Esophagus muscularis mucosa (tissue), 4 donors: Measurements from ENCODE around the gene SYNDIG1. TPM values are rescaled to one million over a fixed set of nuclear protein-coding genes. Genes with fewer than 3 reads are reported as not detected.

Experiments used
- DNase-seq: peaks from one replicate; pipeline ENCODE4 v3.0.0-alpha.2; 2017; ENCODE audit errors: extremely low spot score
- H3K27ac ChIP-seq, 4 donors: fragments of 200-600 bp; sonication (generic); replicated peaks in 1 of 4; 1 replicate in 3 of 4; 2 replicates in 1 of 4; pipeline ENCODE4 v1.5.1; 2016 to 2019; ENCODE audit warnings: mild to moderate bottlenecking in 1 of 4
- H3K27me3 ChIP-seq, 4 donors: fragments of 200-600 bp; sonication (generic); one replicate each; pipeline versions ENCODE4 v1.5.1 to v1.6.0; 2016 to 2019
- H3K36me3 ChIP-seq, 4 donors: fragments of 200-600 bp; sonication (generic); one replicate each; pipeline ENCODE4 v1.5.1; 2016 to 2019
- H3K4me1 ChIP-seq, 4 donors: fragments of 200-600 bp; sonication (generic); one replicate each; pipeline ENCODE4 v1.5.1; 2016 to 2019
- H3K4me3 ChIP-seq, 4 donors: fragments of 200-600 bp; sonication (generic); 1 replicate in 2 of 4; 2 replicates in 2 of 4; pipeline ENCODE4 v1.5.1; 2016 to 2019; ENCODE audit warnings: mild to moderate bottlenecking in 4 of 4, moderate library complexity in 1 of 4
- H3K9me3 ChIP-seq, 4 donors: fragments of 200-600 bp; sonication (generic); 1 replicate in 3 of 4; 2 replicates in 1 of 4; pipeline ENCODE4 v1.5.1; 2016 to 2019
- EP300 ChIP-seq: sonication (generic); formaldehyde crosslinking; IDR thresholded peaks from one replicate; pipeline ENCODE4 v1.6.1; 2017; ENCODE audit warnings: antibody characterized with exemption
- POLR2A ChIP-seq: fragments of 450-650 bp; IDR thresholded peaks from one replicate; pipeline ENCODE4 v1.6.1; 2017; ENCODE audit warnings: antibody characterized with exemption, moderate library complexity, mild to moderate bottlenecking, low read depth
- POLR2AphosphoS5 ChIP-seq, 2 donors: sonication (generic); formaldehyde crosslinking; IDR thresholded peaks; one replicate each; pipeline ENCODE4 v1.6.1; 2017; ENCODE audit warnings: antibody characterized with exemption in 2 of 2
- WGBS: methylation state at CpG from one replicate; pipeline ENCODE4 v1.1.5; 2018; 5-methylcytosine and 5-hydroxymethylcytosine counted together
- intact Hi-C: fragments of 100-400 bp; cut with DNase I; formaldehyde crosslinking; loops from one replicate; pipeline ENCODE4 v1.15.1; 2023
- total RNA-seq, 4 donors: library from RNA; depleted of rRNA; stranded (reverse); fragments of >200 nt; gene quantifications; one replicate each; pipeline versions ENCODE4 v1.1.0 to v1.2.1, GENCODE V29; 2016
- TF ChIP-seq, protein P1 (sequence below), 3 experiments: fragments of 200-600 bp in 2 of 3; fragments of 450-650 bp in 1 of 3; sonication (generic) in 2 of 3; IDR thresholded peaks; one replicate each; pipeline ENCODE4 v1.5.1; 2017 to 2019; ENCODE audit warnings: antibody characterized with exemption in 3 of 3, mild to moderate bottlenecking in 2 of 3, moderate library complexity in 1 of 3

Gene SYNDIG1
- total RNA-seq, 4 donors from 2014 or later: not detected

GRCh38 chr20:24465159-24465558 is 4.3 kb upstream of the SYNDIG1 start:
- no peak overlapping the region for H3K27ac ChIP-seq
- no peaks in the 10 kb centered on the region for H3K9me3 ChIP-seq
- H3K36me3 ChIP-seq: no peaks in the 10 kb centered on the region
- WGBS: 72% methylated on average over 3 of the region's 3 CpGs
- H3K4me3 ChIP-seq: no peak overlapping the region
- intact Hi-C loops: no loop called here
- DNase-seq: no peak
- peaks cover 0 to 29% (median 5%) of the 10 kb centered on the region in 4 donors for H3K27me3 ChIP-seq
- TF ChIP-seq, protein P1, sequence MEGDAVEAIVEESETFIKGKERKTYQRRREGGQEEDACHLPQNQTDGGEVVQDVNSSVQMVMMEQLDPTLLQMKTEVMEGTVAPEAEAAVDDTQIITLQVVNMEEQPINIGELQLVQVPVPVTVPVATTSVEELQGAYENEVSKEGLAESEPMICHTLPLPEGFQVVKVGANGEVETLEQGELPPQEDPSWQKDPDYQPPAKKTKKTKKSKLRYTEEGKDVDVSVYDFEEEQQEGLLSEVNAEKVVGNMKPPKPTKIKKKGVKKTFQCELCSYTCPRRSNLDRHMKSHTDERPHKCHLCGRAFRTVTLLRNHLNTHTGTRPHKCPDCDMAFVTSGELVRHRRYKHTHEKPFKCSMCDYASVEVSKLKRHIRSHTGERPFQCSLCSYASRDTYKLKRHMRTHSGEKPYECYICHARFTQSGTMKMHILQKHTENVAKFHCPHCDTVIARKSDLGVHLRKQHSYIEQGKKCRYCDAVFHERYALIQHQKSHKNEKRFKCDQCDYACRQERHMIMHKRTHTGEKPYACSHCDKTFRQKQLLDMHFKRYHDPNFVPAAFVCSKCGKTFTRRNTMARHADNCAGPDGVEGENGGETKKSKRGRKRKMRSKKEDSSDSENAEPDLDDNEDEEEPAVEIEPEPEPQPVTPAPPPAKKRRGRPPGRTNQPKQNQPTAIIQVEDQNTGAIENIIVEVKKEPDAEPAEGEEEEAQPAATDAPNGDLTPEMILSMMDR (IDR thresholded peaks at IDR 0.05): no peak
- TF ChIP-seq POLR2AphosphoS5 (IDR thresholded peaks at IDR 0.05) (no peak), EP300 (no peak), POLR2A (no peak)
- H3K4me1 ChIP-seq: peaks cover 0 to 14% (median 13%) of the 10 kb centered on the region in 4 donors

DNA sequence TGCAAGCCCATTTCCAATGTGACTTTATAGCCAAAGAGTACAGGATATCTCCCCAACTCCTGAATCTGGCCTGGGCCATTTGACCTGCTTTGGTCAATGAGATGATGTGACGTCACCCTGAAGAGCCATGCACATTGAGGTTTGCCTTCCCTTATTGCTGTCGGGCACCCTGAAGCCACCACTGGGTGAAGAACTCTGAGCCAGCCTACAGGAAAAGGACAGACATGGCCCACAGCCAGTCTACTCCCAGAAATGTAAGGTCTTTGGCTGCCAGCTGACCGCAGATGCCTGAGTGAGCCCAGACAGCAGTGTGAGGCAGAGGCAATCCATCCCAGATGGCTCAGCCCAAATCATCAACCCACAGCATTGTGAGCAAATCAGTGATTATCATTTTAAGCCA is 3.7 kb upstream of the SYNDIG1 start:
- H3K27me3 ChIP-seq: peaks cover 0 to 35% (median 10%) of the 10 kb centered on the region in 4 donors
- H3K27ac ChIP-seq: no peak overlapping the region
- no peak for TF ChIP-seq POLR2A
- TF ChIP-seq, protein P1 (IDR thresholded peaks at IDR 0.05): no peak
- no peak for TF ChIP-seq POLR2AphosphoS5 (IDR thresholded peaks at IDR 0.05)
- no peak for TF ChIP-seq EP300
- intact Hi-C loops: no loop called here
- H3K9me3 ChIP-seq: no peaks in the 10 kb centered on the region
- no peaks in the 10 kb centered on the region for H3K36me3 ChIP-seq
- H3K4me3 ChIP-seq: no peak overlapping the region
- WGBS: 62% methylated on average over 3 of the region's 3 CpGs
- peaks cover 0 to 20% (median 18%) of the 10 kb centered on the region in 4 donors for H3K4me1 ChIP-seq
- DNase-seq: no peak

DNA sequence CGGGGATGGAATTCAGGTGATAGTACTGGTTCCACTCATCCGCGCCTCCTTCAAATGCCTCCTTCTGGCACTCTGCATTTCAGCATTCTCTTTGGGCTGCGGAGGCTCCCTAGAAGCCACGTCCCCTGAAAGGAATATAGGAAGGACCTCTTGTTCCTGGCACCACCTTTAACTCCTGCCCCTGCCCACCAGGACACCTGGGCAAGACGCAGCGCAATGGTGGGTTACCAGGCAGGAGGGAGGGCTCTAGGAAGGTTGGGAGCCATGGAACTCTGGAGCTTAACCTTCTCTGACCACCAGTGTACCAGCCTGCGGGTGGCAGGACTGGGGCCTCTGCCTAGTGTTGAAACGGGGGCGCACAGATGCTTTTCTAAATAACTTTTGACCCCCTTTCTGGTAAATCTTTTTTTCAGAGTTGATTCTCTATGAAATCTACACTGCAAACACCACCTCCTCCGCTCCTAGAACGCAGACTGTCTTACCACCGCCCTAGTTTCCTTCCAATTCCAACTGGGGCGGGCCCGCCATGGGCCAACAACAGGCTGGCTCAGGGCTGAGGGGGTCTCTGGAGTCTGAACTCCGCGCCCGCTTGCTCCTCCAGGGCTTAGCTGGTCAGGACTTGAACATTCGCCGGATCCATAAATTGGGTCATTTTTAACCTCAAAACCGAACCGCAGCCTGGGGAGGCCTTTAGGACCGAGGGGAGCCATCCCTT is 871 bp upstream of the SYNDIG1 start:
- Histone ChIP-seq H3K4me3 (peak overlapping the region; percentile 46 to 55 (median 48)), H3K4me1 (peaks cover 3 to 26% (median 25%) of the 10 kb centered on the region in 4 donors), H3K27ac (no peak overlapping the region), H3K27me3 (peaks cover 0 to 58% (median 12%) of the 10 kb centered on the region in 4 donors), H3K36me3 (no peaks in the 10 kb centered on the region), H3K9me3 (no peaks in the 10 kb centered on the region)
- intact Hi-C loops: no loop called here
- WGBS: 55% methylated on average over 22 of the region's 23 CpGs
- DNase-seq: no peak
- TF ChIP-seq EP300: no peak
- TF ChIP-seq, protein P1 (IDR thresholded peaks at IDR 0.05): no peak
- no peak for TF ChIP-seq POLR2AphosphoS5 (IDR thresholded peaks at IDR 0.05)
- TF ChIP-seq POLR2A: no peak

GRCh38 chr20:24469894-24470745 is 691 bp downstream of the SYNDIG1 start:
- Histone ChIP-seq H3K27ac (no peak overlapping the region), H3K27me3 (peaks cover 0 to 64% (median 12%) of the 10 kb centered on the region in 4 donors), H3K4me1 (peaks cover 3 to 26% (median 25%) of the 10 kb centered on the region in 4 donors), H3K9me3 (no peaks in the 10 kb centered on the region), H3K4me3 (peak overlapping the region; percentile 46 to 55 (median 48)), H3K36me3 (no peaks in the 10 kb centered on the region)
- intact Hi-C loops: no loop called here
- no peak for DNase-seq
- 2% methylated on average over 23 of the region's 62 CpGs for WGBS
- TF ChIP-seq POLR2A (no peak), EP300 (no peak)
- TF ChIP-seq, protein P1 (IDR thresholded peaks at IDR 0.05): no peak
